GM12878 (cell line): ENCODE data around the gene GGPS1. TPM values are rescaled to one million over a fixed set of nuclear protein-coding genes. Genes with fewer than 3 reads are reported as not detected.

ENCODE experiments used
- ATF2 ChIP-seq: IDR thresholded peaks from 2 replicates; pipeline ENCODE4 v1.6.1; 2012; ENCODE audit warnings: low read length, inconsistent platforms
- CREB1 ChIP-seq: IDR thresholded peaks from 2 replicates; pipeline ENCODE4 v1.6.1; 2012; ENCODE audit warnings: low read depth, mild to moderate bottlenecking, inconsistent platforms
- E2F4 ChIP-seq: IDR thresholded peaks from 2 replicates; pipeline ENCODE4 v1.6.1; 2012; ENCODE audit warnings: low read depth, low read length, improper control_type of control experiment
- EGR1 ChIP-seq, 2 experiments: IDR thresholded peaks; 1 replicate in 1 of 2; 2 replicates in 1 of 2; pipeline ENCODE4 v1.6.1; 2011 to 2012; ENCODE audit warnings: low read depth in 2 of 2, low read length in 2 of 2, borderline replicate concordance in 1 of 2, mild to moderate bottlenecking in 1 of 2, moderate library complexity in 1 of 2
- HDGF ChIP-seq: fragments of 450-650 bp; IDR thresholded peaks from 2 replicates; pipeline ENCODE4 v1.6.1; 2016; ENCODE audit warnings: antibody characterized with exemption
- JUNB ChIP-seq: IDR thresholded peaks from 2 replicates; pipeline ENCODE4 v1.6.1; 2016; ENCODE audit warnings: antibody characterized with exemption, mild to moderate bottlenecking
- MYC ChIP-seq: IDR thresholded peaks from 2 replicates; pipeline ENCODE4 v1.6.1; 2011; ENCODE audit warnings: mild to moderate bottlenecking, low read length, moderate library complexity, inconsistent platforms; ENCODE audit not compliant: insufficient read depth, insufficient replicate concordance, insufficient read length, severe bottlenecking
- NR2C1 ChIP-seq: fragments of 450-650 bp; IDR thresholded peaks from 2 replicates; pipeline ENCODE4 v1.6.1; 2017; ENCODE audit warnings: antibody characterized with exemption, mild to moderate bottlenecking, moderate library complexity
- POLR2A ChIP-seq: IDR thresholded peaks from 2 replicates; pipeline ENCODE4 v1.6.1; 2011; ENCODE audit warnings: low read depth, mild to moderate bottlenecking, low read length
- SPI1 ChIP-seq: IDR thresholded peaks from 2 replicates; pipeline ENCODE4 v1.6.1; 2011; ENCODE audit warnings: low read depth, mild to moderate bottlenecking, low read length, moderate library complexity, borderline replicate concordance; ENCODE audit not compliant: insufficient read depth
- SUPT20H ChIP-seq: IDR thresholded peaks from 2 replicates; pipeline ENCODE4 v1.6.1; 2011; ENCODE audit warnings: low read depth, mild to moderate bottlenecking, low read length, moderate library complexity, borderline replicate concordance; ENCODE audit not compliant: control insufficient read depth
- TCF3 ChIP-seq: IDR thresholded peaks from 2 replicates; pipeline ENCODE4 v1.6.1; 2012; ENCODE audit warnings: low read depth, mild to moderate bottlenecking, low read length, borderline replicate concordance; ENCODE audit not compliant: insufficient read depth
- USF1 ChIP-seq: IDR thresholded peaks from 2 replicates; pipeline ENCODE4 v1.6.1; 2011; ENCODE audit warnings: borderline replicate concordance, low read depth, mild to moderate bottlenecking, moderate library complexity, mixed read lengths, low read length; ENCODE audit not compliant: insufficient read depth; ENCODE audit errors: extremely low read length
- USF2 ChIP-seq: IDR thresholded peaks from 2 replicates; pipeline ENCODE4 v1.6.1; 2011; ENCODE audit warnings: low read depth, low read length, improper control_type of control experiment, borderline replicate concordance
- ZNF384 ChIP-seq: IDR thresholded peaks from 2 replicates; pipeline ENCODE4 v1.6.1; 2012; ENCODE audit warnings: low read depth, mild to moderate bottlenecking, low read length, improper control_type of control experiment, borderline replicate concordance
- polyA plus RNA-seq, 11 experiments: library from polyadenylated mRNA; depleted of rRNA in 4 of 11; unstranded in 6 of 11; stranded (reverse) in 5 of 11; fragments of >200 nt; fragmentation: Nextera tagmentation in 4 of 11; fragmentation: Illumina TruSeq in 1 of 11; extraction: Ambion mirVana in 4 of 11; extraction: Trizol in 1 of 11; gene quantifications; 1 replicate in 1 of 11; 2 replicates in 10 of 11; pipeline versions ENCODE4 v1.2.1 to v1.2.3, GENCODE V29; 2011 to 2016; ENCODE audit warnings: inconsistent platforms in 2 of 11, missing spikeins in 2 of 11, low read depth in 1 of 11
- total RNA-seq, 4 experiments: library from RNA; depleted of rRNA in 3 of 4; stranded (reverse); fragments of >200 nt in 3 of 4; fragmentation: Illumina TruSeq in 1 of 4; extraction: Trizol in 1 of 4; gene quantifications; 2 replicates each; pipeline versions ENCODE4 v1.2.1 to v1.2.3, GENCODE V29; 2013 to 2021
- TF ChIP-seq, protein P1 (sequence below): fragments of 450-650 bp; IDR thresholded peaks from 2 replicates; pipeline ENCODE4 v1.6.1; 2018; ENCODE audit warnings: borderline replicate concordance, mild to moderate bottlenecking; ENCODE audit not compliant: partially characterized antibody
- TF ChIP-seq, protein P2 (sequence below): IDR thresholded peaks from 2 replicates; pipeline ENCODE4 v1.6.1; 2012; ENCODE audit warnings: mild to moderate bottlenecking, low read depth, low read length

Gene GGPS1
- total and polyA plus RNA-seq, 10 of the 15 experiments (the other 5 are each of a cell fraction or from before 2014, with no cell fraction given) = 15.1 to 36.0 (median 25.3) TPM

- TF ChIP-seq, protein P1, sequence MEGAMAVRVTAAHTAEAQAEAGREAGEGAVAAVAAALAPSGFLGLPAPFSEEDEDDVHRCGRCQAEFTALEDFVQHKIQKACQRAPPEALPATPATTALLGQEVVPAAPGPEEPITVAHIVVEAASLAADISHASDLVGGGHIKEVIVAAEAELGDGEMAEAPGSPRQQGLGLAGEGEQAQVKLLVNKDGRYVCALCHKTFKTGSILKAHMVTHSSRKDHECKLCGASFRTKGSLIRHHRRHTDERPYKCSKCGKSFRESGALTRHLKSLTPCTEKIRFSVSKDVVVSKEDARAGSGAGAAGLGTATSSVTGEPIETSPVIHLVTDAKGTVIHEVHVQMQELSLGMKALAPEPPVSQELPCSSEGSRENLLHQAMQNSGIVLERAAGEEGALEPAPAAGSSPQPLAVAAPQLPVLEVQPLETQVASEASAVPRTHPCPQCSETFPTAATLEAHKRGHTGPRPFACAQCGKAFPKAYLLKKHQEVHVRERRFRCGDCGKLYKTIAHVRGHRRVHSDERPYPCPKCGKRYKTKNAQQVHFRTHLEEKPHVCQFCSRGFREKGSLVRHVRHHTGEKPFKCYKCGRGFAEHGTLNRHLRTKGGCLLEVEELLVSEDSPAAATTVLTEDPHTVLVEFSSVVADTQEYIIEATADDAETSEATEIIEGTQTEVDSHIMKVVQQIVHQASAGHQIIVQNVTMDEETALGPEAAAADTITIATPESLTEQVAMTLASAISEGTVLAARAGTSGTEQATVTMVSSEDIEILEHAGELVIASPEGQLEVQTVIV = peak; percentile 27
- TF ChIP-seq TCF3 (no peak), HDGF (peak; percentile 74), USF2 (no peak; the same call in 1 of the 2 replicates), ZNF384 (peak; percentile 62; the same call in 1 of the 2 replicates), SUPT20H (no peak), USF1 (no peak), MYC (no peak), SPI1 (0 out of 2 replicates have a peak, but pooled peaks have one; percentile 32), ATF2 (no peak), E2F4 (no peak), POLR2A (peak; percentile 87), CREB1 (peak; percentile 80), NR2C1 (peak; percentile 92), EGR1 (IDR thresholded peaks at IDR 0.05; ENCODE audit: borderline replicate concordance in 1 of 2, low read depth in 2 of 2, low read length in 2 of 2) (peak; percentile 44 to 99), JUNB (no peak)
- TF ChIP-seq, protein P2, sequence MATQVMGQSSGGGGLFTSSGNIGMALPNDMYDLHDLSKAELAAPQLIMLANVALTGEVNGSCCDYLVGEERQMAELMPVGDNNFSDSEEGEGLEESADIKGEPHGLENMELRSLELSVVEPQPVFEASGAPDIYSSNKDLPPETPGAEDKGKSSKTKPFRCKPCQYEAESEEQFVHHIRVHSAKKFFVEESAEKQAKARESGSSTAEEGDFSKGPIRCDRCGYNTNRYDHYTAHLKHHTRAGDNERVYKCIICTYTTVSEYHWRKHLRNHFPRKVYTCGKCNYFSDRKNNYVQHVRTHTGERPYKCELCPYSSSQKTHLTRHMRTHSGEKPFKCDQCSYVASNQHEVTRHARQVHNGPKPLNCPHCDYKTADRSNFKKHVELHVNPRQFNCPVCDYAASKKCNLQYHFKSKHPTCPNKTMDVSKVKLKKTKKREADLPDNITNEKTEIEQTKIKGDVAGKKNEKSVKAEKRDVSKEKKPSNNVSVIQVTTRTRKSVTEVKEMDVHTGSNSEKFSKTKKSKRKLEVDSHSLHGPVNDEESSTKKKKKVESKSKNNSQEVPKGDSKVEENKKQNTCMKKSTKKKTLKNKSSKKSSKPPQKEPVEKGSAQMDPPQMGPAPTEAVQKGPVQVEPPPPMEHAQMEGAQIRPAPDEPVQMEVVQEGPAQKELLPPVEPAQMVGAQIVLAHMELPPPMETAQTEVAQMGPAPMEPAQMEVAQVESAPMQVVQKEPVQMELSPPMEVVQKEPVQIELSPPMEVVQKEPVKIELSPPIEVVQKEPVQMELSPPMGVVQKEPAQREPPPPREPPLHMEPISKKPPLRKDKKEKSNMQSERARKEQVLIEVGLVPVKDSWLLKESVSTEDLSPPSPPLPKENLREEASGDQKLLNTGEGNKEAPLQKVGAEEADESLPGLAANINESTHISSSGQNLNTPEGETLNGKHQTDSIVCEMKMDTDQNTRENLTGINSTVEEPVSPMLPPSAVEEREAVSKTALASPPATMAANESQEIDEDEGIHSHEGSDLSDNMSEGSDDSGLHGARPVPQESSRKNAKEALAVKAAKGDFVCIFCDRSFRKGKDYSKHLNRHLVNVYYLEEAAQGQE = no peak
Measured at GRCh38 chr1:235328271-235329138, at the start of gene GGPS1 (continued).
